Activated CD4-positive, alpha-beta T cell treated with anti-CD3 and anti-CD28 coated beads for 1 hour (primary cell): ENCODE results near the gene DUSP3.
A peak's percentile ranks its signal among the peaks of the same experiment; 100 is the strongest.

Experiments used
- DNase-seq: peaks from one replicate; pipeline ENCODE4 v3.0.0-alpha.2; 2020

The DUSP3 gene

GRCh38 chr17:43722870-43723665 lies 55.7 kb downstream of the DUSP3 start:
- no peak for DNase-seq

DNA sequence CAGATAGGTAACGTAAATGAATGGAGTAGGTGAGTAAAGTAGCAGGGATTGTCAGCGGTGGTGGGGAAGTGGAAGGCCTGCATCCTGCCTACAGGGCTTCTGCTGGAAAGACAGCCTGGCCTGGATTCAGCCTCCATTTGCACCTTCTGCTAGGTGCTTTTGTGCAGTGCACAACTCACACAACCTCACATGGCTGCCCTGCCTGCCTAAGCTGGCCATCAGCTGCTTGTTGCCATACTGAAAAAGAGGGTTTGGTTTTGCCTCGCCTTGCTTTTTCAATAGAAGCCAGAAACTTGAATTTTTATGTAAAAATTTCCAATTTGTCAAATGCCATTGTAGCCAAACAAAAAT lies 56.5 kb downstream of the DUSP3 start:
- DNase-seq: no peak

- no peak for DNase-seq
Observed at GRCh38 chr17:43721537-43722268, 57.1 kb downstream of the DUSP3 start.

DNA sequence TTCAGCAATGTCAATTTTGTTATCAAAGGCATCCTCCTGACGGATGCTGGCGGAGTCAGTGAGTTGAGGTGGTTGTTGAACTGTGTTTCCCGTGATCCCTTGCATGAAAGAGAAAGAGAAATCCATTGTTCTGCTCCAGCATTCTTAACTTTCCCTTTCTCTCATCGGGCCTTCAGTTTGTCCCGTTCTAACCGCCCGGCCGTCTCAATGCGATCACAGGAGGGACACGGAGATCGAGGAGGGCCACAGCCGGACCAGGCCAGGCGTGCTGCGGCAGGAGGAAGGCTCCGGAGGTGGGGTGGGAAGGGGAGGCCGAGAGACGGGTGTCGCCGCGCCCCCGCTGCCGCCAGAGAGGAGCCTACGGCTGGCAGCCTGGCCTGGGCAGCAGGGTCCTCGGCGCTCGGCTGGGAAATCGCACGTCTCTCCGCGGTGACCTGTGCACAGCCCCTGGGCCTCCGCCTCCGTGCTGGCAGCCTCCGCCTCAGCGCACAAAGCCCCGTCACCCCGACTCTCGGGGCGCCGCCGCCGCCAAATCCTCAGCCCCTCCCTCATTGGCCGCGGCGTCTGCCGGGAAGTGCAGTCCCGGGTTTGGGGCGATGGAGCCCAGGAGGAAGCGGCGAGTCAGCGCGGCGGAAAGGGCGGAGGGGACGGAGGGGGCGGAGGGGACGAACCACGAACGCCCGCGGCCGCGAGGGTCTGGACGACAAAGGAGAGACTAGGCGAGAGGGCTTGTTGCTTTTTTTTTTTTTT lies 58.3 kb downstream of the DUSP3 start:
- DNase-seq: peak; percentile 66

- no peak for DNase-seq
Observed at GRCh38 chr17:43719578-43719977, 59.2 kb downstream of the DUSP3 start.

- no peak for DNase-seq
Observed at GRCh38 chr17:43718544-43718943, 60.2 kb downstream of the DUSP3 start.

GRCh38 chr17:43717913-43718312 lies 60.9 kb downstream of the DUSP3 start:
- DNase-seq: no peak
